Spleen (tissue), 7 donors: ENCODE measurements around the gene CD8B.
"Not testable (repeated sequence)": the region's sequence is repeated elsewhere in the genome, so short reads cannot be mapped to it uniquely, and the experiment has no call there.

Experiments used
- CTCF ChIP-seq, 11 experiments: fragments of 200-600 bp in 7 of 11; fragments of 450-650 bp in 4 of 11; sonication (generic) in 4 of 11; IDR thresholded peaks in 8 of 11; conservative IDR thresholded peaks in 3 of 11; 1 replicate in 7 of 11; 2 replicates in 4 of 11; pipeline versions ENCODE4 v1.4.0 to v1.8.0; 2016 to 2021; ENCODE audit warnings: antibody characterized with exemption in 11 of 11, inconsistent platforms in 4 of 11, mild to moderate bottlenecking in 1 of 11
- POLR2A ChIP-seq, 3 donors: fragments of 450-650 bp; IDR thresholded peaks; one replicate each; pipeline ENCODE4 v1.5.1; 2017; ENCODE audit warnings: antibody characterized with exemption in 3 of 3, mild to moderate bottlenecking in 1 of 3
- donor health status: DM: no; HTN: no; CAD: no; lungs with moderate emphysema.
- donor health status: DM: no; HTN: no; CAD: no.
- donor health status: DM: no; HTN: no; CAD: no.

- TF ChIP-seq CTCF (IDR thresholded peaks at IDR 0.05 in 8 of 11, conservative IDR thresholded peaks at IDR 0.05 in 3 of 11); POLR2A (IDR thresholded peaks at IDR 0.05): not testable (repeated sequence)
Observed at GRCh38 chr2:86842607-86843234, 19.0 kb downstream of the CD8B start.
